ENCODE results near the gene DAAM2.

Gene DAAM2

GRCh38 chr6:39891353-39891752, 99.2 kb downstream of the DAAM2 start:
- DNase-seq = no peak

GRCh38 chr6:39891976-39892375, 99.8 kb downstream of the DAAM2 start:
- no peak for DNase-seq

GRCh38 chr6:39892490-39893129, 100.4 kb downstream of the DAAM2 start:
- peak; percentile 71 for DNase-seq

GRCh38 chr6:39893286-39893685, 101.1 kb downstream of the DAAM2 start:
- DNase-seq = no peak

GRCh38 chr6:39896701-39897100, 104.5 kb downstream of the DAAM2 start:
- no peak for DNase-seq

GRCh38 chr6:39897698-39898097, 105.5 kb downstream of the DAAM2 start:
- DNase-seq = no peak

- no peak for DNase-seq
These were observed 106.4 kb downstream of the DAAM2 start for GRCh38 chr6:39898625-39899024.

- no peak for DNase-seq
These were observed 107.5 kb downstream of the DAAM2 start for GRCh38 chr6:39899554-39900295.

GRCh38 chr6:39901116-39901655, 109.0 kb downstream of the DAAM2 start:
- DNase-seq = no peak

GRCh38 chr6:39901670-39902069, 109.5 kb downstream of the DAAM2 start:
- DNase-seq = no peak

- DNase-seq = no peak
These were observed 110.0 kb downstream of the DAAM2 start for GRCh38 chr6:39902136-39902535.

- DNase-seq = no peak
These were observed 110.8 kb downstream of the DAAM2 start for GRCh38 chr6:39902786-39903465.

GRCh38 chr6:39903656-39904055, 111.5 kb downstream of the DAAM2 start:
- no peak for DNase-seq

- no peak for DNase-seq
These were observed 112.9 kb downstream of the DAAM2 start for GRCh38 chr6:39904946-39905639.

- no peak for DNase-seq
These were observed 113.4 kb downstream of the DAAM2 start for GRCh38 chr6:39905640-39905975.

- no peak for DNase-seq
These were observed 114.2 kb downstream of the DAAM2 start for GRCh38 chr6:39906318-39906761.

GRCh38 chr6:39907871-39908575, 115.8 kb downstream of the DAAM2 start:
- no peak for DNase-seq

- no peak for DNase-seq
These were observed 116.8 kb downstream of the DAAM2 start for GRCh38 chr6:39908838-39909583.

GRCh38 chr6:39909701-39910100, 117.5 kb downstream of the DAAM2 start:
- no peak for DNase-seq

GRCh38 chr6:39910164-39910563, 118.0 kb downstream of the DAAM2 start:
- DNase-seq = no peak

GRCh38 chr6:39910744-39911143, 118.6 kb downstream of the DAAM2 start:
- DNase-seq = no peak
